Measurements from ENCODE around the gene LYSET.
"Not testable (repeated sequence)": the region's sequence is repeated elsewhere in the genome, so short reads cannot be mapped to it uniquely, and the experiment has no call there.

LYSET gene

GRCh38 chr14:93184391-93185348, at the start of gene LYSET, which contains the start of gene MOAP1:
Gene LYSET (plus strand): TSS chr14:93185317. CDS start chr14:93185406, 89 bp downstream.
Gene MOAP1 (minus strand): TSS chr14:93184897. CDS start chr14:93184242, 655 bp downstream.
- Mint-ChIP-seq H3K9me3 (no peaks in the 10 kb centered on the region), H3K27ac (peak within 1 kb of the TSS; percentile 92), H3K27me3 (ENCODE audit: low read depth) (no peaks in the 10 kb centered on the region), H3K4me3 (peak within 1 kb of the TSS; percentile 94), H3K4me1 (ENCODE audit: low read depth) (peaks cover 30% of the 10 kb centered on the region), H3K36me3 (ENCODE audit: low read depth) (peaks cover 25% of the 10 kb centered on the region)
- DNase-seq (ENCODE audit: low spot score), result peak; percentile 90

GRCh38 chr14:93135399-93135798, 49.7 kb upstream of the LYSET start:
- Mint-ChIP-seq H3K27ac (no peak overlapping the region), H3K27me3 (ENCODE audit: low read depth) (no peaks in the 10 kb centered on the region), H3K4me1 (ENCODE audit: low read depth) (peaks cover 2% of the 10 kb centered on the region), H3K36me3 (ENCODE audit: low read depth) (no peaks in the 10 kb centered on the region), H3K9me3 (no peaks in the 10 kb centered on the region), H3K4me3 (no peak overlapping the region)
- no peak for DNase-seq (ENCODE audit: low spot score)

- no peak for DNase-seq (ENCODE audit: low spot score)
- H3K27ac Mint-ChIP-seq, result no peak overlapping the region
- no peaks in the 10 kb centered on the region for H3K27me3 Mint-ChIP-seq (ENCODE audit: low read depth)
- no peaks in the 10 kb centered on the region for H3K36me3 Mint-ChIP-seq (ENCODE audit: low read depth)
- peaks cover 2% of the 10 kb centered on the region for H3K4me1 Mint-ChIP-seq (ENCODE audit: low read depth)
- H3K9me3 Mint-ChIP-seq, result no peaks in the 10 kb centered on the region
- no peak overlapping the region for H3K4me3 Mint-ChIP-seq
These were observed 49.1 kb upstream of the LYSET start for GRCh38 chr14:93136009-93136408.

GRCh38 chr14:93136508-93136907, 48.6 kb upstream of the LYSET start:
- not testable (repeated sequence) for H3K27me3 Mint-ChIP-seq (ENCODE audit: low read depth); H3K27ac Mint-ChIP-seq; H3K36me3 Mint-ChIP-seq (ENCODE audit: low read depth); H3K4me1 Mint-ChIP-seq (ENCODE audit: low read depth); H3K9me3 Mint-ChIP-seq; DNase-seq (ENCODE audit: low spot score); H3K4me3 Mint-ChIP-seq

GRCh38 chr14:93137864-93138263, 47.3 kb upstream of the LYSET start:
- H3K27me3 Mint-ChIP-seq (ENCODE audit: low read depth), result no peaks in the 10 kb centered on the region
- no peaks in the 10 kb centered on the region for H3K36me3 Mint-ChIP-seq (ENCODE audit: low read depth)
- no peak overlapping the region for H3K27ac Mint-ChIP-seq
- no peaks in the 10 kb centered on the region for H3K9me3 Mint-ChIP-seq
- no peak overlapping the region for H3K4me3 Mint-ChIP-seq
- DNase-seq (ENCODE audit: low spot score), result no peak
- H3K4me1 Mint-ChIP-seq (ENCODE audit: low read depth), result peaks cover 2% of the 10 kb centered on the region

GRCh38 chr14:93142854-93143652, 42.1 kb upstream of the LYSET start:
- H3K9me3 Mint-ChIP-seq, result no peaks in the 10 kb centered on the region
- H3K27ac Mint-ChIP-seq, result no peak overlapping the region
- no peak overlapping the region for H3K4me3 Mint-ChIP-seq
- no peak for DNase-seq (ENCODE audit: low spot score)
- H3K4me1 Mint-ChIP-seq (ENCODE audit: low read depth), result peaks cover 2% of the 10 kb centered on the region
- H3K27me3 Mint-ChIP-seq (ENCODE audit: low read depth), result no peaks in the 10 kb centered on the region
- no peaks in the 10 kb centered on the region for H3K36me3 Mint-ChIP-seq (ENCODE audit: low read depth)

GRCh38 chr14:93146119-93146518, 39.0 kb upstream of the LYSET start:
- H3K4me1 Mint-ChIP-seq (ENCODE audit: low read depth), result peaks cover 6% of the 10 kb centered on the region
- no peaks in the 10 kb centered on the region for H3K9me3 Mint-ChIP-seq
- no peak for DNase-seq (ENCODE audit: low spot score)
- no peaks in the 10 kb centered on the region for H3K36me3 Mint-ChIP-seq (ENCODE audit: low read depth)
- no peak overlapping the region for H3K27ac Mint-ChIP-seq
- no peaks in the 10 kb centered on the region for H3K27me3 Mint-ChIP-seq (ENCODE audit: low read depth)
- H3K4me3 Mint-ChIP-seq, result no peak overlapping the region

- no peak overlapping the region for H3K4me3 Mint-ChIP-seq
- H3K27me3 Mint-ChIP-seq (ENCODE audit: low read depth), result no peaks in the 10 kb centered on the region
- no peak overlapping the region for H3K27ac Mint-ChIP-seq
- no peaks in the 10 kb centered on the region for H3K36me3 Mint-ChIP-seq (ENCODE audit: low read depth)
- no peaks in the 10 kb centered on the region for H3K9me3 Mint-ChIP-seq
- peaks cover 9% of the 10 kb centered on the region for H3K4me1 Mint-ChIP-seq (ENCODE audit: low read depth)
- DNase-seq (ENCODE audit: low spot score), result no peak
These were observed 36.1 kb upstream of the LYSET start for GRCh38 chr14:93148979-93149378.

GRCh38 chr14:93150227-93151208, 34.6 kb upstream of the LYSET start:
- no peaks in the 10 kb centered on the region for H3K36me3 Mint-ChIP-seq (ENCODE audit: low read depth)
- H3K9me3 Mint-ChIP-seq, result no peaks in the 10 kb centered on the region
- DNase-seq (ENCODE audit: low spot score), result no peak
- no peak overlapping the region for H3K4me3 Mint-ChIP-seq
- H3K27ac Mint-ChIP-seq, result no peak overlapping the region
- H3K4me1 Mint-ChIP-seq (ENCODE audit: low read depth), result peaks cover 9% of the 10 kb centered on the region
- no peaks in the 10 kb centered on the region for H3K27me3 Mint-ChIP-seq (ENCODE audit: low read depth)

- no peak overlapping the region for H3K27ac Mint-ChIP-seq
These were observed 32.0 kb upstream of the LYSET start for GRCh38 chr14:93153121-93153520.

GRCh38 chr14:93155667-93156066, 29.4 kb upstream of the LYSET start:
- Mint-ChIP-seq H3K36me3 (ENCODE audit: low read depth) (no peaks in the 10 kb centered on the region), H3K27me3 (ENCODE audit: low read depth) (no peaks in the 10 kb centered on the region), H3K4me1 (ENCODE audit: low read depth) (peaks cover 3% of the 10 kb centered on the region), H3K27ac (no peak overlapping the region), H3K4me3 (no peak overlapping the region), H3K9me3 (no peaks in the 10 kb centered on the region)
- DNase-seq (ENCODE audit: low spot score), result no peak

More at GRCh38 chr14:93153121-93153520, 32.0 kb upstream of the LYSET start:
- H3K36me3 Mint-ChIP-seq (ENCODE audit: low read depth), result no peaks in the 10 kb centered on the region
- H3K9me3 Mint-ChIP-seq, result no peaks in the 10 kb centered on the region
- no peaks in the 10 kb centered on the region for H3K27me3 Mint-ChIP-seq (ENCODE audit: low read depth)
- no peak overlapping the region for H3K4me3 Mint-ChIP-seq
- H3K4me1 Mint-ChIP-seq (ENCODE audit: low read depth), result peaks cover 9% of the 10 kb centered on the region
- DNase-seq (ENCODE audit: low spot score), result no peak

- Mint-ChIP-seq H3K4me1 (ENCODE audit: low read depth) (no peaks in the 10 kb centered on the region), H3K27ac (no peak overlapping the region), H3K9me3 (no peaks in the 10 kb centered on the region), H3K27me3 (ENCODE audit: low read depth) (no peaks in the 10 kb centered on the region), H3K4me3 (no peak overlapping the region), H3K36me3 (ENCODE audit: low read depth) (no peaks in the 10 kb centered on the region)
- DNase-seq (ENCODE audit: low spot score), result no peak
These were observed 28.3 kb upstream of the LYSET start for GRCh38 chr14:93156693-93157369.

GRCh38 chr14:93158349-93158748, 26.8 kb upstream of the LYSET start:
- not testable (repeated sequence) for H3K9me3 Mint-ChIP-seq; H3K27me3 Mint-ChIP-seq (ENCODE audit: low read depth); H3K27ac Mint-ChIP-seq; H3K4me3 Mint-ChIP-seq; H3K4me1 Mint-ChIP-seq (ENCODE audit: low read depth); DNase-seq (ENCODE audit: low spot score); H3K36me3 Mint-ChIP-seq (ENCODE audit: low read depth)

Measured in T-helper 2 cell treated with Interferon-gamma antibody and Interleukin-4, amounts not matched to agents 5 μg/mL and 100 μg/mL, for 36 hours (primary cell).